HEK293 (cell line): Measurements from ENCODE around the gene ZNF436.

Source experiments
- EGR2 ChIP-seq: fragments of 450-650 bp; formaldehyde crosslinking; IDR thresholded peaks from 2 replicates; pipeline ENCODE4 v1.5.1; 2016; ENCODE audit warnings: low read depth, missing biosample characterization, missing genetic modification characterization
- GLI2 ChIP-seq: fragments of 450-650 bp; formaldehyde crosslinking; IDR thresholded peaks from 2 replicates; pipeline ENCODE4; 2017; ENCODE audit warnings: missing biosample characterization, missing genetic modification characterization, low read depth, borderline replicate concordance
- HIC1 ChIP-seq: fragments of 450-650 bp; formaldehyde crosslinking; IDR thresholded peaks from 2 replicates; pipeline ENCODE4 v1.5.1; 2016; ENCODE audit warnings: missing biosample characterization, missing genetic modification characterization
- KLF1 ChIP-seq: fragments of 450-650 bp; formaldehyde crosslinking; IDR thresholded peaks from 2 replicates; pipeline ENCODE4 v1.5.1; 2016; ENCODE audit warnings: missing biosample characterization, missing genetic modification characterization
- KLF9 ChIP-seq: fragments of 450-650 bp; formaldehyde crosslinking; IDR thresholded peaks from 2 replicates; pipeline ENCODE4 v1.5.1; 2016; ENCODE audit warnings: missing biosample characterization, missing genetic modification characterization, low read depth
- MEIS1 ChIP-seq: sonication (generic); formaldehyde crosslinking; IDR thresholded peaks from 2 replicates; pipeline ENCODE4 v1.8.1; 2022; ENCODE audit warnings: missing genetic modification reagents, mild to moderate bottlenecking, borderline replicate concordance
- REPIN1 ChIP-seq: fragments of 450-650 bp; formaldehyde crosslinking; IDR thresholded peaks from 2 replicates; pipeline ENCODE4 v1.5.1; 2017; ENCODE audit warnings: missing biosample characterization, missing genetic modification characterization, low read depth
- SCRT1 ChIP-seq: fragments of 450-650 bp; formaldehyde crosslinking; IDR thresholded peaks from 2 replicates; pipeline ENCODE4 v1.5.1; 2016; ENCODE audit warnings: missing biosample characterization, missing genetic modification characterization, borderline replicate concordance
- SP2 ChIP-seq: fragments of 450-650 bp; formaldehyde crosslinking; IDR thresholded peaks from 2 replicates; pipeline ENCODE4 v1.5.1; 2016; ENCODE audit warnings: missing biosample characterization, missing genetic modification characterization
- SP7 ChIP-seq: fragments of 450-650 bp; formaldehyde crosslinking; IDR thresholded peaks from 2 replicates; pipeline ENCODE4 v1.5.1; 2016; ENCODE audit warnings: missing biosample characterization, missing genetic modification characterization
- TRIM28 ChIP-seq: IDR thresholded peaks from 2 replicates; pipeline ENCODE4 v1.6.1; 2011; ENCODE audit warnings: low read length, control low read depth, borderline replicate concordance
- ZBTB8A ChIP-seq: fragments of 450-650 bp; formaldehyde crosslinking; IDR thresholded peaks from 2 replicates; pipeline ENCODE4 v1.5.1; 2016; ENCODE audit warnings: missing biosample characterization, missing genetic modification characterization
- ZFP37 ChIP-seq: fragments of 450-650 bp; formaldehyde crosslinking; IDR thresholded peaks from 2 replicates; pipeline ENCODE4 v1.5.1; 2016; ENCODE audit warnings: missing biosample characterization, missing genetic modification characterization
- ZFP69B ChIP-seq: fragments of 450-650 bp; formaldehyde crosslinking; IDR thresholded peaks from 2 replicates; pipeline ENCODE4 v1.5.1; 2016; ENCODE audit warnings: missing biosample characterization, missing genetic modification characterization
- ZIC2 ChIP-seq: fragments of 450-650 bp; formaldehyde crosslinking; IDR thresholded peaks from 2 replicates; pipeline ENCODE4 v1.5.1; 2016; ENCODE audit warnings: missing biosample characterization, missing genetic modification characterization
- ZNF148 ChIP-seq: fragments of 450-650 bp; formaldehyde crosslinking; IDR thresholded peaks from 2 replicates; pipeline ENCODE4 v1.5.0; 2017; ENCODE audit warnings: missing biosample characterization, missing genetic modification characterization, borderline replicate concordance
- ZNF16 ChIP-seq: fragments of 450-650 bp; formaldehyde crosslinking; IDR thresholded peaks from 2 replicates; pipeline ENCODE4 v1.5.1; 2016; ENCODE audit warnings: low read depth, missing biosample characterization, missing genetic modification characterization
- ZNF2 ChIP-seq: fragments of 450-650 bp; formaldehyde crosslinking; IDR thresholded peaks from 2 replicates; pipeline ENCODE4 v1.5.1; 2016; ENCODE audit warnings: missing biosample characterization, missing genetic modification characterization
- ZNF223 ChIP-seq: fragments of 450-650 bp; formaldehyde crosslinking; IDR thresholded peaks from 2 replicates; pipeline ENCODE4 v1.5.1; 2016; ENCODE audit warnings: missing biosample characterization, missing genetic modification characterization
- ZNF239 ChIP-seq: fragments of 450-650 bp; formaldehyde crosslinking; IDR thresholded peaks from 2 replicates; pipeline ENCODE4 v1.5.1; 2016; ENCODE audit warnings: missing biosample characterization, missing genetic modification characterization
- ZNF324 ChIP-seq: fragments of 450-650 bp; formaldehyde crosslinking; IDR thresholded peaks from 2 replicates; pipeline ENCODE4 v1.5.1; 2016; ENCODE audit warnings: missing biosample characterization, missing genetic modification characterization
- ZNF335 ChIP-seq: fragments of 450-650 bp; formaldehyde crosslinking; conservative IDR thresholded peaks from 2 replicates; pipeline ENCODE4 v1.5.1; 2016; ENCODE audit warnings: missing biosample characterization, missing genetic modification characterization
- ZNF394 ChIP-seq: fragments of 450-650 bp; formaldehyde crosslinking; IDR thresholded peaks from 2 replicates; pipeline ENCODE4 v1.5.1; 2016; ENCODE audit warnings: missing biosample characterization, missing genetic modification characterization, mild to moderate bottlenecking, moderate library complexity, borderline replicate concordance
- ZNF423 ChIP-seq: fragments of 450-650 bp; formaldehyde crosslinking; IDR thresholded peaks from 2 replicates; pipeline ENCODE4 v1.5.1; 2016; ENCODE audit warnings: missing biosample characterization, missing genetic modification characterization
- ZNF501 ChIP-seq: fragments of 450-650 bp; formaldehyde crosslinking; IDR thresholded peaks from 2 replicates; pipeline ENCODE4 v1.5.1; 2016; ENCODE audit warnings: missing biosample characterization, missing genetic modification characterization
- ZNF544 ChIP-seq: fragments of 450-650 bp; formaldehyde crosslinking; IDR thresholded peaks from 2 replicates; pipeline ENCODE4 v1.5.0; 2017; ENCODE audit warnings: missing biosample characterization, missing genetic modification characterization
- ZNF548 ChIP-seq: fragments of 450-650 bp; formaldehyde crosslinking; IDR thresholded peaks from 2 replicates; pipeline ENCODE4 v1.5.1; 2016; ENCODE audit warnings: missing biosample characterization, missing genetic modification characterization
- ZNF626 ChIP-seq: fragments of 450-650 bp; sonication (Bioruptor Pico); formaldehyde crosslinking; IDR thresholded peaks from 2 replicates; pipeline ENCODE4 v1.5.1; 2018; ENCODE audit warnings: missing biosample characterization, missing genetic modification characterization, inconsistent platforms
- ZNF629 ChIP-seq: fragments of 450-650 bp; formaldehyde crosslinking; IDR thresholded peaks from 2 replicates; pipeline ENCODE4 v1.5.1; 2017; ENCODE audit warnings: missing biosample characterization, missing genetic modification characterization
- ZNF664 ChIP-seq: fragments of 450-650 bp; formaldehyde crosslinking; IDR thresholded peaks from 2 replicates; pipeline ENCODE4 v1.5.1; 2016; ENCODE audit warnings: missing biosample characterization, missing genetic modification characterization
- ZNF76 ChIP-seq: fragments of 450-650 bp; formaldehyde crosslinking; IDR thresholded peaks from 2 replicates; pipeline ENCODE4; 2016; ENCODE audit warnings: low read depth, missing biosample characterization, missing genetic modification characterization, borderline replicate concordance
- ZSCAN18 ChIP-seq: fragments of 450-650 bp; formaldehyde crosslinking; IDR thresholded peaks from 2 replicates; pipeline ENCODE4 v1.5.1; 2016; ENCODE audit warnings: missing biosample characterization, missing genetic modification characterization
- ZSCAN23 ChIP-seq: fragments of 450-650 bp; formaldehyde crosslinking; IDR thresholded peaks from 2 replicates; pipeline ENCODE4 v1.5.1; 2016; ENCODE audit warnings: missing biosample characterization, missing genetic modification characterization
- ZXDB ChIP-seq: fragments of 450-650 bp; formaldehyde crosslinking; IDR thresholded peaks from 2 replicates; pipeline ENCODE4 v1.5.1; 2016; ENCODE audit warnings: missing biosample characterization, missing genetic modification characterization
- TF ChIP-seq, protein P1 (sequence below): fragments of 450-650 bp; formaldehyde crosslinking; IDR thresholded peaks from 2 replicates; pipeline ENCODE4 v1.5.1; 2016; ENCODE audit warnings: missing biosample characterization, missing genetic modification characterization

The ZNF436 gene

GRCh38 chr1:23368562-23369334 is 888 bp downstream of the ZNF436 start (continued):
- TF ChIP-seq EGR2 (tag by site-specific recombination), result peak; percentile 84
- no peak for TF ChIP-seq HIC1 (tag by site-specific recombination)
- peak; percentile 40; the same call in 1 of the 2 replicates for TF ChIP-seq ZNF2 (tag by site-specific recombination)
- TF ChIP-seq ZNF394 (tag by site-specific recombination), result 0 out of 2 replicates have a peak, but pooled peaks have one; percentile 31
- TF ChIP-seq, protein P1, sequence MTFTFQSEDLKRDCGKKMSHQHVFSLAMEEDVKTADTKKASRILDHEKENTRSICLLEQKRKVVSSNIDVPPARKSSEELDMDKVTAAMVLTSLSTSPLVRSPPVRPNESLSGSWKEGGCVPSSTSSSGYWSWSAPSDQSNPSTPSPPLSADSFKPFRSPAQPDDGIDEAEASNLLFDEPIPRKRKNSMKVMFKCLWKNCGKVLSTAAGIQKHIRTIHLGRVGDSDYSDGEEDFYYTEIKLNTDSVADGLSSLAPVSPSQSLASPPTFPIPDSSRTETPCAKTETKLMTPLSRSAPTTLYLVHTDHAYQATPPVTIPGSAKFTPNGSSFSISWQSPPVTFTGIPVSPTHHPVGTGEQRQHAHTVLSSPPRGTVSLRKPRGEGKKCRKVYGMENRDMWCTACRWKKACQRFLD (tag by site-specific recombination), result no peak
- 0 out of 2 replicates have a peak, but pooled peaks have one; percentile 21 for TF ChIP-seq ZSCAN23 (tag by site-specific recombination)
- no peak for TF ChIP-seq SCRT1 (tag by site-specific recombination)
- peak; percentile 96 for TF ChIP-seq ZIC2 (tag by site-specific recombination)
- no peak for TF ChIP-seq REPIN1 (tag by site-specific recombination)
- peak; percentile 98 for TF ChIP-seq ZNF76
- TF ChIP-seq ZNF335 (tag by site-specific recombination), result peak; percentile 99
- TF ChIP-seq ZXDB (tag by site-specific recombination), result peak; percentile 98
- no peak for TF ChIP-seq ZNF148 (tag by site-specific recombination)
- TF ChIP-seq ZBTB8A, result peak; percentile 97
- peak; percentile 35; the same call in 1 of the 2 replicates for TF ChIP-seq ZFP69B (tag by site-specific recombination)
- no peak for TF ChIP-seq ZNF626 (tag by site-specific recombination)
- peak; percentile 46; the same call in 1 of the 2 replicates for TF ChIP-seq ZNF501 (tag by site-specific recombination)
- TF ChIP-seq ZNF16, result no peak
- peak; percentile 81 for TF ChIP-seq SP7 (tag by site-specific recombination)
- TF ChIP-seq ZNF548 (tag by site-specific recombination), result no peak
- peak; percentile 61 for TF ChIP-seq ZNF629 (tag by site-specific recombination)
- TF ChIP-seq TRIM28, result no peak
- TF ChIP-seq ZFP37 (tag by site-specific recombination), result peak; percentile 89
- TF ChIP-seq ZNF664 (tag by site-specific recombination), result no peak
- no peak for TF ChIP-seq ZNF239 (tag by site-specific recombination)
- no peak for TF ChIP-seq ZNF223
- TF ChIP-seq ZNF324, result peak; percentile 44
- TF ChIP-seq MEIS1 (CRISPR knock-in tag), result no peak
- TF ChIP-seq GLI2 (tag by site-specific recombination), result no peak
- TF ChIP-seq ZSCAN18 (tag by site-specific recombination), result no peak
- TF ChIP-seq KLF1 (tag by site-specific recombination), result peak; percentile 60
- TF ChIP-seq KLF9 (tag by site-specific recombination), result peak; percentile 90
- peak; percentile 95 for TF ChIP-seq ZNF423 (tag by site-specific recombination)
- no peak for TF ChIP-seq ZNF544
- TF ChIP-seq SP2 (tag by site-specific recombination), result peak; percentile 75
